IMR-90 (cell line): Measurements from ENCODE around the gene G3BP2. TPM values are rescaled to one million over a fixed set of nuclear protein-coding genes. Genes with fewer than 3 reads are reported as not detected.

Source experiments
- ATAC-seq: fragments of 200-7000 bp; cut with Tn5 transposase; 2 replicates; pipeline ENCODE4 v1.9.1; 2020; ENCODE audit warnings: low read depth, mild to moderate bottlenecking, moderate library complexity
- BruUV-seq: library from RNA; stranded (reverse); fragments of 400-500 nt; replicated peaks from 2 replicates; lab custom pipeline; 2021; lab: Mats Ljungman, UMichigan
- CTCF ChIA-PET: fragments of 300-600 bp; formaldehyde crosslinking; extraction: SDS; loops from one replicate; lab custom pipeline; 2021; ENCODE audit warnings: antibody characterized with exemption; lab: Yijun Ruan, JAX
- POLR2A ChIA-PET: fragments of 300-600 bp; sonication (Branson Sonifier 250); formaldehyde crosslinking; loops from one replicate; lab custom pipeline; 2022; ENCODE audit warnings: antibody characterized with exemption; ENCODE audit not compliant: unreplicated experiment; lab: Charles Lee
- DNase-seq: peaks from one replicate; pipeline ENCODE4 v3.0.0; 2013
- H2AFZ ChIP-seq: replicated peaks from 2 replicates; pipeline ENCODE3; 2013; ENCODE audit warnings: low read length, mild to moderate bottlenecking; ENCODE audit not compliant: poor library complexity
- H2AK5ac ChIP-seq: 2 replicates; pipeline ENCODE4 v1.6.1; 2013; ENCODE audit warnings: low read depth, low read length, inconsistent platforms
- H2AK9ac ChIP-seq: replicated peaks from 2 replicates; pipeline ENCODE3; 2013; ENCODE audit warnings: mild to moderate bottlenecking, low read depth, low read length, moderate library complexity; ENCODE audit not compliant: poor library complexity
- H2BK120ac ChIP-seq: 2 replicates; pipeline ENCODE4 v1.6.1; 2013; ENCODE audit warnings: low read depth, low read length, inconsistent platforms
- H2BK15ac ChIP-seq: 3 replicates; pipeline ENCODE4 v1.6.1; 2013; ENCODE audit warnings: low read depth, low read length, inconsistent platforms
- H2BK20ac ChIP-seq: 2 replicates; pipeline ENCODE4 v1.6.1; 2013; ENCODE audit warnings: low read depth, mild to moderate bottlenecking, inconsistent platforms, low read length, moderate library complexity
- H2BK5ac ChIP-seq: 2 replicates; pipeline ENCODE4 v1.6.1; 2013; ENCODE audit warnings: mild to moderate bottlenecking, low read depth, low read length, inconsistent platforms; ENCODE audit not compliant: poor library complexity, severe bottlenecking
- H3K14ac ChIP-seq: replicated peaks from 2 replicates; pipeline ENCODE4 v1.6.1; 2013; ENCODE audit warnings: low read depth, low read length, inconsistent platforms
- H3K18ac ChIP-seq: 2 replicates; pipeline ENCODE4 v1.6.1; 2013; ENCODE audit warnings: low read depth, low read length, control low read depth
- H3K23ac ChIP-seq: 2 replicates; pipeline ENCODE4 v1.6.1; 2013; ENCODE audit warnings: low read depth, low read length, inconsistent platforms
- H3K27ac ChIP-seq: 2 replicates; pipeline ENCODE4 v1.5.1; 2013; ENCODE audit warnings: mild to moderate bottlenecking, control low read depth, low read length; ENCODE audit not compliant: insufficient read depth
- H3K27me3 ChIP-seq: 2 replicates; pipeline ENCODE4 v1.6.1; 2013; ENCODE audit warnings: low read length; ENCODE audit not compliant: control insufficient read depth, insufficient read depth
- H3K36me3 ChIP-seq: 2 replicates; pipeline ENCODE4 v1.6.1; 2013; ENCODE audit warnings: low read length, mixed read lengths; ENCODE audit not compliant: control insufficient read depth, insufficient read depth
- H3K4ac ChIP-seq: 2 replicates; pipeline ENCODE4 v1.6.1; 2013; ENCODE audit warnings: low read depth, low read length, inconsistent platforms
- H3K4me1 ChIP-seq: 2 replicates; pipeline ENCODE4 v1.6.1; 2013; ENCODE audit warnings: low read length, mixed read lengths; ENCODE audit not compliant: control insufficient read depth, insufficient read depth
- H3K4me2 ChIP-seq: 2 replicates; pipeline ENCODE4 v1.6.1; 2013; ENCODE audit warnings: low read depth, mild to moderate bottlenecking, control low read depth, low read length, moderate library complexity
- H3K4me3 ChIP-seq: 2 replicates; pipeline ENCODE4 v1.5.1; 2013; ENCODE audit warnings: low read depth, mild to moderate bottlenecking, control low read depth, low read length, moderate library complexity; ENCODE audit not compliant: insufficient read depth
- H3K56ac ChIP-seq: 2 replicates; pipeline ENCODE4 v1.6.1; 2013; ENCODE audit warnings: low read length, inconsistent platforms; ENCODE audit not compliant: insufficient read depth; ENCODE audit errors: extremely low read depth
- H3K79me1 ChIP-seq, 2 experiments: 2 replicates each; pipeline ENCODE4 v1.6.1; 2013; ENCODE audit warnings: low read length in 2 of 2, inconsistent platforms in 1 of 2, low read depth in 1 of 2
- H3K9ac ChIP-seq: 2 replicates; pipeline ENCODE4 v1.6.1; 2013; ENCODE audit warnings: low read depth, low read length, control low read depth
- H3K9me1 ChIP-seq: 2 replicates; pipeline ENCODE4 v1.6.1; 2013; ENCODE audit warnings: low read length, inconsistent platforms; ENCODE audit not compliant: insufficient read depth
- H3K9me3 ChIP-seq: 2 replicates; pipeline ENCODE4 v1.6.1; 2013; ENCODE audit warnings: low read length; ENCODE audit not compliant: control insufficient read depth, insufficient read depth
- H4K20me1 ChIP-seq: 2 replicates; pipeline ENCODE4 v1.6.1; 2013; ENCODE audit warnings: low read length, inconsistent platforms; ENCODE audit not compliant: insufficient read depth
- H4K5ac ChIP-seq: 2 replicates; pipeline ENCODE4 v1.6.1; 2013; ENCODE audit warnings: mild to moderate bottlenecking, low read depth, low read length, control low read depth
- H4K8ac ChIP-seq, 2 experiments: 2 replicates each; pipeline ENCODE4 v1.6.1; 2013; ENCODE audit warnings: low read depth in 2 of 2, low read length in 2 of 2, control low read depth in 1 of 2, inconsistent platforms in 1 of 2
- H4K91ac ChIP-seq: 2 replicates; pipeline ENCODE4 v1.6.1; 2013; ENCODE audit warnings: low read depth, low read length, inconsistent platforms; ENCODE audit not compliant: insufficient read depth
- BHLHE40 ChIP-seq: fragments of 150-350 bp; IDR thresholded peaks from 2 replicates; pipeline ENCODE4 v1.6.1; 2016; ENCODE audit warnings: mild to moderate bottlenecking, low read depth, low read length
- CEBPB ChIP-seq: IDR thresholded peaks from 2 replicates; pipeline ENCODE4 v1.6.1; 2012; ENCODE audit warnings: low read depth, low read length, improper control_type of control experiment
- CHD1 ChIP-seq: IDR thresholded peaks from 2 replicates; pipeline ENCODE4 v1.6.1; 2012; ENCODE audit warnings: low read depth, low read length, improper control_type of control experiment
- CTCF ChIP-seq: conservative IDR thresholded peaks from 2 replicates; pipeline ENCODE4 v1.5.1; 2012; ENCODE audit warnings: mild to moderate bottlenecking, low read depth, low read length, improper control_type of control experiment
- ELK1 ChIP-seq: fragments of 150-350 bp; IDR thresholded peaks from 2 replicates; pipeline ENCODE4 v1.6.1; 2016; ENCODE audit warnings: low read depth, mild to moderate bottlenecking, low read length, moderate library complexity, borderline replicate concordance
- FOS ChIP-seq: fragments of 150-350 bp; IDR thresholded peaks from 2 replicates; pipeline ENCODE4 v1.6.1; 2016; ENCODE audit warnings: low read depth, low read length
- MAFK ChIP-seq: IDR thresholded peaks from 2 replicates; pipeline ENCODE4 v1.6.1; 2012; ENCODE audit warnings: low read depth, low read length, improper control_type of control experiment
- MAZ ChIP-seq: IDR thresholded peaks from 2 replicates; pipeline ENCODE4 v1.6.1; 2012; ENCODE audit warnings: low read depth, mild to moderate bottlenecking, low read length, improper control_type of control experiment, moderate library complexity, borderline replicate concordance
- MXI1 ChIP-seq: IDR thresholded peaks from 2 replicates; pipeline ENCODE4 v1.6.1; 2012; ENCODE audit warnings: low read depth, mild to moderate bottlenecking, low read length, moderate library complexity, borderline replicate concordance
- NFE2L2 ChIP-seq: fragments of 150-350 bp; IDR thresholded peaks from 2 replicates; pipeline ENCODE4 v1.6.1; 2016; ENCODE audit warnings: low read depth, mild to moderate bottlenecking, low read length
- POLR2A ChIP-seq: IDR thresholded peaks from 2 replicates; pipeline ENCODE4 v1.6.1; 2012; ENCODE audit warnings: mild to moderate bottlenecking, low read depth, low read length
- RAD21 ChIP-seq: IDR thresholded peaks from 2 replicates; pipeline ENCODE4 v1.6.1; 2012; ENCODE audit warnings: low read length, improper control_type of control experiment
- RCOR1 ChIP-seq: IDR thresholded peaks from 2 replicates; pipeline ENCODE4 v1.6.1; 2012; ENCODE audit warnings: mild to moderate bottlenecking, low read length, improper control_type of control experiment; ENCODE audit not compliant: insufficient replicate concordance
- RFX5 ChIP-seq: IDR thresholded peaks from 2 replicates; pipeline ENCODE4 v1.8.0; 2012; ENCODE audit warnings: low read depth, mild to moderate bottlenecking, low read length, moderate library complexity
- SMC3 ChIP-seq: fragments of 150-350 bp; IDR thresholded peaks from 2 replicates; pipeline ENCODE4 v1.6.1; 2016; ENCODE audit warnings: low read depth, mild to moderate bottlenecking, antibody characterized with exemption, low read length, moderate library complexity
- USF2 ChIP-seq: fragments of 150-350 bp; IDR thresholded peaks from 2 replicates; pipeline ENCODE4 v1.6.1; 2017; ENCODE audit warnings: mild to moderate bottlenecking, antibody characterized with exemption, low read length, low read depth
- whole genome bisulfite sequencing, 2 experiments: methylation state at CpG; one replicate each; pipeline versions ENCODE4 v1.1.5 to v1.1.7; 2013; ENCODE audit warnings: missing lambda C conversion rate in 2 of 2; ENCODE audit not compliant: insufficient read length in 1 of 2; ENCODE audit errors: extremely low coverage in 2 of 2; 5-methylcytosine and 5-hydroxymethylcytosine counted together
- dilution Hi-C: fragments of 300-500 bp; cut with HindIII; formaldehyde crosslinking; loops from one replicate; pipeline ENCODE4 v1.14.3; 2018; ENCODE audit warnings: low sequenced_read_pairs; ENCODE audit not compliant: unreplicated experiment
- in situ Hi-C: fragments of 300-500 bp; cut with MboI; formaldehyde crosslinking; loops from 3 replicates; pipeline ENCODE4 v1.14.3; 2019; ENCODE audit warnings: low sequenced_read_pairs, inconsistent platforms, mixed read lengths
- intact Hi-C: fragments of 100-400 bp; cut with micrococcal nuclease; formaldehyde crosslinking; loops from 2 replicates; pipeline ENCODE4 v1.10.0; 2022
- polyA plus RNA-seq, 3 experiments: library from polyadenylated mRNA; depleted of rRNA; stranded (reverse); fragments of >200 nt; gene quantifications; 2 replicates each; pipeline ENCODE4 v1.2.3, GENCODE V29; 2012; ENCODE audit warnings: low replicate concordance in 1 of 3
- total RNA-seq: library from RNA; depleted of rRNA; stranded (reverse); fragments of >200 nt; gene quantifications from 2 replicates; pipeline ENCODE4 v1.2.3, GENCODE V29; 2012

Gene G3BP2
- total and polyA plus RNA-seq, 2 of the 4 experiments (the other 2 are of a cell fraction), result 80.5 to 183 TPM

- Histone ChIP-seq H3K36me3 (no peaks in the 10 kb centered on the region), H2AK9ac (no peak overlapping the region), H3K23ac (no peak overlapping the region), H3K56ac (no peak overlapping the region), H3K4ac (no peak overlapping the region), H3K79me1 (no peaks in the 10 kb centered on the region), H3K9me1 (no peaks in the 10 kb centered on the region), H2BK5ac (no peak overlapping the region), H2BK120ac (no peak overlapping the region), H4K8ac (no peak overlapping the region), H3K14ac (no peak overlapping the region), H2BK15ac (no peak overlapping the region), H3K27me3 (no peaks in the 10 kb centered on the region), H3K4me3 (no peak overlapping the region), H2BK20ac (no peak overlapping the region), H4K91ac (no peak overlapping the region), H3K4me1 (no peaks in the 10 kb centered on the region), H2AK5ac (no peak overlapping the region), H3K9me3 (no peaks in the 10 kb centered on the region), H3K4me2 (no peak overlapping the region), H3K9ac (no peak overlapping the region), H3K18ac (no peak overlapping the region), H4K5ac (no peak overlapping the region), H2AFZ (no peak overlapping the region), H4K20me1 (no peaks in the 10 kb centered on the region), H3K27ac (no peak overlapping the region)
- dilution Hi-C loops (no loop called here), intact Hi-C loops (no loop called here), in situ Hi-C loops (no loop called here)
- peak; percentile 47 for DNase-seq
- no TSS peak for BruUV-seq
- WGBS, 2 experiments, result no CpG with 5 or more reads among the region's 4 CpGs
- CTCF ChIA-PET, result interaction anchor here (1.1 kb wide), 1 partner anchor 242 kb away, joined by 10 read pairs; no protein-coding TSS in a partner anchor
- POLR2A ChIA-PET, result no interaction called here
- ATAC-seq, result peak; percentile 97
- TF ChIP-seq SMC3 (no peak), MXI1 (no peak), ELK1 (no peak), MAFK (no peak), MAZ (no peak), RFX5 (no peak), RAD21 (no peak), BHLHE40 (no peak), CEBPB (no peak), USF2 (no peak), RCOR1 (no peak), CTCF (no peak), FOS (no peak), POLR2A (no peak), CHD1 (no peak), NFE2L2 (no peak)
These were observed 67.3 kb downstream of the G3BP2 start for GRCh38 chr4:75605928-75606327.
